KBM-7 (cell line): ENCODE data around the gene TOB2.

Source experiments
- DNase-seq: peaks from one replicate; pipeline ENCODE4 v3.0.0-alpha.2; 2015
- in situ Hi-C: fragments of 300-500 bp; cut with MboI; formaldehyde crosslinking; loops from 2 replicates; pipeline ENCODE4 v1.14.3; 2020; ENCODE audit warnings: low sequenced_read_pairs, low pct_unique_long_range_greater_than_20kb, mixed read lengths

Gene TOB2

GRCh38 chr22:41446639-41447434, at the start of gene TOB2:
Gene TOB2, minus strand, starts transcription at chr22:41446801. Its CDS starts 9,456 bp downstream, at chr22:41437345.
- peak; percentile 95 for DNase-seq

GRCh38 chr22:41491374-41492100, 44.9 kb upstream of the TOB2 start:
- in situ Hi-C loops = no loop called here
- DNase-seq = no peak

More at GRCh38 chr22:41446639-41447434, at the start of gene TOB2:
- in situ Hi-C loops = no loop called here

- DNase-seq = no peak
- in situ Hi-C loops = no loop called here
Observed at GRCh38 chr22:41488596-41489385, 42.2 kb upstream of the TOB2 start.

- in situ Hi-C loops = no loop called here
- DNase-seq = no peak
Observed at GRCh38 chr22:41488076-41488475, 41.5 kb upstream of the TOB2 start.

GRCh38 chr22:41487037-41487935, 40.7 kb upstream of the TOB2 start:
- in situ Hi-C loops = no loop called here
- DNase-seq = no peak

GRCh38 chr22:41485033-41485432, 38.4 kb upstream of the TOB2 start:
- DNase-seq = no peak
- in situ Hi-C loops = no loop called here

GRCh38 chr22:41482319-41482935, 35.8 kb upstream of the TOB2 start:
- DNase-seq = peak; percentile 68
- in situ Hi-C loops = no loop called here

GRCh38 chr22:41481925-41482318, 35.3 kb upstream of the TOB2 start:
- in situ Hi-C loops = no loop called here
- DNase-seq = no peak

GRCh38 chr22:41481131-41481830, 34.7 kb upstream of the TOB2 start:
- no peak for DNase-seq
- in situ Hi-C loops = no loop called here

GRCh38 chr22:41480397-41480735, 33.8 kb upstream of the TOB2 start:
- DNase-seq = no peak
- in situ Hi-C loops = no loop called here

- DNase-seq = no peak
Observed at GRCh38 chr22:41479671-41480396, 33.2 kb upstream of the TOB2 start.

GRCh38 chr22:41478891-41479521, 32.4 kb upstream of the TOB2 start:
- no peak for DNase-seq
- in situ Hi-C loops = no loop called here

More at GRCh38 chr22:41479671-41480396, 33.2 kb upstream of the TOB2 start:
- in situ Hi-C loops = no loop called here

- in situ Hi-C loops = no loop called here
- no peak for DNase-seq
Observed at GRCh38 chr22:41478473-41478872, 31.9 kb upstream of the TOB2 start.

GRCh38 chr22:41474872-41475451, 28.4 kb upstream of the TOB2 start:
- no peak for DNase-seq
- in situ Hi-C loops = no loop called here

- no peak for DNase-seq
- in situ Hi-C loops = no loop called here
Observed at GRCh38 chr22:41471568-41471967, 25.0 kb upstream of the TOB2 start.

- DNase-seq = no peak
- in situ Hi-C loops = no loop called here
Observed at GRCh38 chr22:41470886-41471285, 24.3 kb upstream of the TOB2 start.
